Measurements from ENCODE around the gene DCANP1.

DNA sequence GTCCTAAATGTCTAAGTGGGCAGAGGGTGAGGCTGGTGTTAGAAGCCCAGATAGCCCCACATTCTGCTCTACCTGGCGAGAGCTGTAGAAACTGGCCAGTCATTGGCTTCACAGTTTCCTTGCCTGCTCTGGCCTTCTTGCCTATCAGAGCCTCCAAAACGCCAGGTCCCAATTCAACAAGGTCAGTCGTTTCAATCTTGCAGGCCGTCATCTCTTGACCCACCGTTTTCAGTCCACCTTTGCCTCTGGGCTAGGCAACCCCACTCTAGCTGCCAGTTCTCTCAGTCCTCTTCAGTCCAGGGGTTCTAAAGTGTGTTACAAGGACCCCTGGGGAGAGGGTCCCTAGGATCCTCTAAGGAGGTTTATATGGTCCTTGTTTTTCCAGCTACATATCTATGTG is 25.0 kb upstream of the DCANP1 start:
- TF ChIP-seq, protein P1, sequence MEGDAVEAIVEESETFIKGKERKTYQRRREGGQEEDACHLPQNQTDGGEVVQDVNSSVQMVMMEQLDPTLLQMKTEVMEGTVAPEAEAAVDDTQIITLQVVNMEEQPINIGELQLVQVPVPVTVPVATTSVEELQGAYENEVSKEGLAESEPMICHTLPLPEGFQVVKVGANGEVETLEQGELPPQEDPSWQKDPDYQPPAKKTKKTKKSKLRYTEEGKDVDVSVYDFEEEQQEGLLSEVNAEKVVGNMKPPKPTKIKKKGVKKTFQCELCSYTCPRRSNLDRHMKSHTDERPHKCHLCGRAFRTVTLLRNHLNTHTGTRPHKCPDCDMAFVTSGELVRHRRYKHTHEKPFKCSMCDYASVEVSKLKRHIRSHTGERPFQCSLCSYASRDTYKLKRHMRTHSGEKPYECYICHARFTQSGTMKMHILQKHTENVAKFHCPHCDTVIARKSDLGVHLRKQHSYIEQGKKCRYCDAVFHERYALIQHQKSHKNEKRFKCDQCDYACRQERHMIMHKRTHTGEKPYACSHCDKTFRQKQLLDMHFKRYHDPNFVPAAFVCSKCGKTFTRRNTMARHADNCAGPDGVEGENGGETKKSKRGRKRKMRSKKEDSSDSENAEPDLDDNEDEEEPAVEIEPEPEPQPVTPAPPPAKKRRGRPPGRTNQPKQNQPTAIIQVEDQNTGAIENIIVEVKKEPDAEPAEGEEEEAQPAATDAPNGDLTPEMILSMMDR (IDR thresholded peaks at IDR 0.05), result no peak
- no peak for TF ChIP-seq EZH2 (IDR thresholded peaks at IDR 0.05; ENCODE audit: borderline replicate concordance, insufficient read depth, low read depth, low read length, poor library complexity, severe bottlenecking)

Data from B cell (primary cell).